ENCODE measurements around the gene SEZ6. TPM values are rescaled to one million over a fixed set of nuclear protein-coding genes. Genes with fewer than 3 reads are reported as not detected.

The SEZ6 gene
- total RNA-seq, 1 experiment from 2014 or later, result 2.6 TPM

DNA sequence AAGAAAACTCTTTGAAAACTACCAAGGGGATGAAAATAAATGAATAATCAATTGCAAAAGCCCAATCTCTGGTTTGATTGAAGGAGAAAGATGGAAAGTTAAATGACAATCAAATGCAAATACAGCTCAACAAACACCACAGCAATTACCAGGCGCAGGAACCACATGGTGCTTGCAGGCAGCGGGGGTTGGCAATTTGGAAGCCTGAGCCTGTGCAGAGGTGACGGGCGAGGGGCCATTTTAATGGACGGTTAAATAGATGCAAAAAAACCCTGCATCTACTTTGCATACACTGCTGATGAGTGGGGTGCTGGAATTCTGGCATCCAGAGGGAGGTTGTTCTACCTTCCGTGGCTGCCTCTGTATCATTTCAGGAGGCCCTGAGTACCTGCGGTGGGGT is 4.8 kb upstream of the SEZ6 start:
- CTCF ChIA-PET, result interaction anchor here (0.6 kb wide), 1 partner anchor 94 kb away, joined by 3 read pairs; no protein-coding TSS in a partner anchor
- TF ChIP-seq EZH2 (IDR thresholded peaks at IDR 0.05; ENCODE audit: borderline replicate concordance, low read depth, low read length, poor library complexity, severe bottlenecking), result no peak
- TF ChIP-seq, protein P1, sequence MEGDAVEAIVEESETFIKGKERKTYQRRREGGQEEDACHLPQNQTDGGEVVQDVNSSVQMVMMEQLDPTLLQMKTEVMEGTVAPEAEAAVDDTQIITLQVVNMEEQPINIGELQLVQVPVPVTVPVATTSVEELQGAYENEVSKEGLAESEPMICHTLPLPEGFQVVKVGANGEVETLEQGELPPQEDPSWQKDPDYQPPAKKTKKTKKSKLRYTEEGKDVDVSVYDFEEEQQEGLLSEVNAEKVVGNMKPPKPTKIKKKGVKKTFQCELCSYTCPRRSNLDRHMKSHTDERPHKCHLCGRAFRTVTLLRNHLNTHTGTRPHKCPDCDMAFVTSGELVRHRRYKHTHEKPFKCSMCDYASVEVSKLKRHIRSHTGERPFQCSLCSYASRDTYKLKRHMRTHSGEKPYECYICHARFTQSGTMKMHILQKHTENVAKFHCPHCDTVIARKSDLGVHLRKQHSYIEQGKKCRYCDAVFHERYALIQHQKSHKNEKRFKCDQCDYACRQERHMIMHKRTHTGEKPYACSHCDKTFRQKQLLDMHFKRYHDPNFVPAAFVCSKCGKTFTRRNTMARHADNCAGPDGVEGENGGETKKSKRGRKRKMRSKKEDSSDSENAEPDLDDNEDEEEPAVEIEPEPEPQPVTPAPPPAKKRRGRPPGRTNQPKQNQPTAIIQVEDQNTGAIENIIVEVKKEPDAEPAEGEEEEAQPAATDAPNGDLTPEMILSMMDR (conservative IDR thresholded peaks at IDR 0.05; ENCODE audit: low read depth, low read length), result no peak
- Histone ChIP-seq H3K4me1 (ENCODE audit: insufficient read depth, low read length, poor library complexity, severe bottlenecking) (peaks cover 5% of the 10 kb centered on the region), H3K27ac (ENCODE audit: low read depth, low read length, poor library complexity, severe bottlenecking) (no peak overlapping the region), H3K27me3 (replicated peaks; ENCODE audit: insufficient read depth, low read depth, low read length, poor library complexity) (peaks cover 2% of the 10 kb centered on the region), H3K36me3 (ENCODE audit: insufficient read depth, low read length, poor library complexity, severe bottlenecking) (no peaks in the 10 kb centered on the region), H3K9me3 (ENCODE audit: low read depth, low read length, poor library complexity, severe bottlenecking) (no peaks in the 10 kb centered on the region), H3K4me3 (ENCODE audit: low read depth, low read length, poor library complexity, severe bottlenecking) (no peak overlapping the region)
- DNase-seq (ENCODE audit: low spot score), result no peak
- POLR2A ChIA-PET (ENCODE audit: low non-redundant PET), result no interaction called here
- intact Hi-C loops (cut with micrococcal nuclease; ENCODE audit: unreplicated experiment), result no loop called here
- no TSS peak for BruUV-seq (replicated peaks)

DNA sequence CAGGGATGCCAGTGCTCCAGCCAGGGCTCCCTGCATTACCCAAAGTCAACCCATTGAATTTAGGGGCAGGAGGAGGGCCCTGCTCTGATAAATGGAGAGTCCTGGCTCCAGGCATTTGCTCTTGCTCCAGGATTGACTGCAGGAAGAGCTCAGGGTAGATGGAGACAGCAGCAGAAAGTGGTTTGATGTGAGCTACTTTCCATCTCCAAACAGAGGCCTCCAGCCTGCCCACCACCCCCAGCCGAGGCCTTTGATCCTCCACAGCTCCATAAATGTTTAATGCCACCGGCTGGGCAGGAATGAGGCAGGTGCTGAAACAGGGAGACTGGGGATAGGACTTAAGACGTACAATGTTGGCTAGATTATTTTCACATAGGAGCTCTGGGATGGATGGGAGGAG is 4.3 kb upstream of the SEZ6 start:
- H3K36me3 ChIP-seq (ENCODE audit: insufficient read depth, low read length, poor library complexity, severe bottlenecking), result no peaks in the 10 kb centered on the region
- no peak overlapping the region for H3K27ac ChIP-seq (ENCODE audit: low read depth, low read length, poor library complexity, severe bottlenecking)
- TF ChIP-seq, protein P1 (conservative IDR thresholded peaks at IDR 0.05; ENCODE audit: low read depth, low read length), result no peak
- no peak for TF ChIP-seq EZH2 (IDR thresholded peaks at IDR 0.05; ENCODE audit: borderline replicate concordance, low read depth, low read length, poor library complexity, severe bottlenecking)
- no peak overlapping the region for H3K4me3 ChIP-seq (ENCODE audit: low read depth, low read length, poor library complexity, severe bottlenecking)
- ChIA-PET POLR2A (ENCODE audit: low non-redundant PET) (no interaction called here), CTCF (no interaction called here)
- no peaks in the 10 kb centered on the region for H3K9me3 ChIP-seq (ENCODE audit: low read depth, low read length, poor library complexity, severe bottlenecking)
- intact Hi-C loops (cut with micrococcal nuclease; ENCODE audit: unreplicated experiment), result no loop called here
- peaks cover 6% of the 10 kb centered on the region for H3K27me3 ChIP-seq (replicated peaks; ENCODE audit: insufficient read depth, low read depth, low read length, poor library complexity)
- BruUV-seq (replicated peaks), result no TSS peak
- peaks cover 5% of the 10 kb centered on the region for H3K4me1 ChIP-seq (ENCODE audit: insufficient read depth, low read length, poor library complexity, severe bottlenecking)
- no peak for DNase-seq (ENCODE audit: low spot score)

DNA sequence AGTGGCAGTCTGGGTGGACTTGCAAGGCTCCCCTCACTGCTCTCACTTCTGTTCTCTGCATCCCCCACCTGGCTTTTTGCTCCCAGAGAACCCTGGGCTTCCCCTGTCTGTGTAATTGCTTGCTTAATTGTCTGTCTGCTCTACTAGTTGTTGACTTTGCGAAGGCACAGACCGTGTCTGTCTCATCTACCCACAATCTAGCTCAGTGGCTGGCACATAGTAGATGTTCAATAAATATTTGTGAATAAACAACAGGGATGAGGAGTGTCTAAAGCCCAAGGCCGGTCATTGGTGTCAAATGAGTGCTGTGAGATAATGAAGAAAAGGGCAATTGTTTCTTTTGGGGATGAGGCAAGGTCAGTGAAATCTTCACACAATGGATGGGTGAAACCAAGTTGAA is 2.8 kb upstream of the SEZ6 start:
- intact Hi-C loops (cut with micrococcal nuclease; ENCODE audit: unreplicated experiment), result no loop called here
- POLR2A ChIA-PET (ENCODE audit: low non-redundant PET), result no interaction called here
- CTCF ChIA-PET, result interaction anchor here (1.4 kb wide), 1 partner anchor 109 kb away, joined by 3 read pairs; no protein-coding TSS in a partner anchor
- no peak for DNase-seq (ENCODE audit: low spot score)
- Histone ChIP-seq H3K27ac (ENCODE audit: low read depth, low read length, poor library complexity, severe bottlenecking) (no peak overlapping the region), H3K9me3 (ENCODE audit: low read depth, low read length, poor library complexity, severe bottlenecking) (no peaks in the 10 kb centered on the region), H3K4me3 (ENCODE audit: low read depth, low read length, poor library complexity, severe bottlenecking) (no peak overlapping the region), H3K4me1 (ENCODE audit: insufficient read depth, low read length, poor library complexity, severe bottlenecking) (peaks cover 5% of the 10 kb centered on the region), H3K27me3 (replicated peaks; ENCODE audit: insufficient read depth, low read depth, low read length, poor library complexity) (peaks cover 20% of the 10 kb centered on the region), H3K36me3 (ENCODE audit: insufficient read depth, low read length, poor library complexity, severe bottlenecking) (no peaks in the 10 kb centered on the region)
- TF ChIP-seq EZH2 (IDR thresholded peaks at IDR 0.05; ENCODE audit: borderline replicate concordance, low read depth, low read length, poor library complexity, severe bottlenecking), result no peak
- TF ChIP-seq, protein P1 (conservative IDR thresholded peaks at IDR 0.05; ENCODE audit: low read depth, low read length), result no peak
- no TSS peak for BruUV-seq (replicated peaks)
